GM12878 (cell line): ENCODE results near the gene USP46. TPM values are rescaled to one million over a fixed set of nuclear protein-coding genes. Genes with fewer than 3 reads are reported as not detected.
A peak's percentile ranks its signal among the peaks of the same experiment; 100 is the strongest.

Experiments used
- ATAC-seq: fragments of 200-7000 bp; cut with Tn5 transposase; 3 replicates; pipeline ENCODE4 v1.9.1; 2020; ENCODE audit warnings: mild to moderate bottlenecking, moderate library complexity
- BruUV-seq: library from RNA; stranded (reverse); fragments of 400-500 nt; replicated peaks from 2 replicates; lab custom pipeline; 2021; lab: Mats Ljungman, UMichigan
- CTCF ChIA-PET: fragments of 300-600 bp; sonication (Branson Sonifier 250); formaldehyde crosslinking; extraction: SDS; loops from one replicate; lab custom pipeline; 2021; ENCODE audit warnings: inconsistent platforms; lab: Yijun Ruan, JAX
- POLR2A ChIA-PET: fragments of 350-600 bp; formaldehyde crosslinking; extraction: SDS; loops from one replicate; lab custom pipeline; 2021; ENCODE audit warnings: inconsistent platforms; lab: Charles Lee
- RAD21 ChIA-PET: fragments of 300-600 bp; sonication (Branson Sonifier 250); formaldehyde crosslinking; loops from one replicate; lab custom pipeline; 2023; ENCODE audit warnings: antibody characterized with exemption; ENCODE audit not compliant: unreplicated experiment; lab: Charles Lee
- SMC1A ChIA-PET: fragments of 300-600 bp; sonication (Branson Sonifier 250); formaldehyde crosslinking; loops from one replicate; lab custom pipeline; 2023; ENCODE audit not compliant: unreplicated experiment, uncharacterized antibody; lab: Charles Lee
- DNase-seq: peaks from one replicate; pipeline ENCODE4 v3.0.0-alpha.2; 2011; ENCODE audit warnings: low read depth, low spot score
- FAIRE-seq: peaks from 3 replicates; lab custom pipeline; 2011; peaks lifted over from hg19 to GRCh38; lab: Jason Lieb, UNC
- H2AFZ ChIP-seq: 2 replicates; pipeline ENCODE4 v1.6.0; 2011; ENCODE audit warnings: low read depth, low read length, control low read depth; ENCODE audit not compliant: control insufficient read depth
- H3K27ac ChIP-seq: 2 replicates; pipeline ENCODE4 v1.5.1; 2011; ENCODE audit warnings: control low read depth; ENCODE audit not compliant: control insufficient read depth, insufficient read depth
- H3K27me3 ChIP-seq, 2 experiments: replicated peaks in 1 of 2; 2 replicates each; pipeline versions ENCODE4 v1.6.0 to v1.6.1; 2011; ENCODE audit warnings: low read length in 1 of 2; ENCODE audit not compliant: control insufficient read depth in 2 of 2, insufficient read depth in 2 of 2
- H3K36me3 ChIP-seq, 2 experiments: 2 replicates each; pipeline ENCODE4 v1.5.1; 2011; ENCODE audit warnings: low read length in 1 of 2; ENCODE audit not compliant: control insufficient read depth in 2 of 2, insufficient read depth in 2 of 2
- H3K4me1 ChIP-seq: 2 replicates; pipeline ENCODE4 v1.6.1; 2011; ENCODE audit warnings: mild to moderate bottlenecking, low read length, moderate library complexity, mixed read lengths; ENCODE audit not compliant: control insufficient read depth, insufficient read depth
- H3K4me2 ChIP-seq: 2 replicates; pipeline ENCODE4 v1.6.0; 2011; ENCODE audit warnings: control low read depth; ENCODE audit not compliant: control insufficient read depth, insufficient read depth
- H3K4me3 ChIP-seq: fragments of 200-600 bp; sonication (generic); 2 replicates; pipeline ENCODE4 v1.5.1; 2016
- H3K79me2 ChIP-seq: 2 replicates; pipeline ENCODE4 v1.6.0; 2011; ENCODE audit warnings: low read length; ENCODE audit not compliant: control insufficient read depth, insufficient read depth
- H3K9ac ChIP-seq: 2 replicates; pipeline ENCODE4 v1.8.0; 2011; ENCODE audit warnings: low read length, control low read depth, mixed read lengths; ENCODE audit not compliant: control insufficient read depth, insufficient read depth
- H3K9me3 ChIP-seq: replicated peaks from 3 replicates; pipeline ENCODE4 v1.5.1; 2011; ENCODE audit warnings: mild to moderate bottlenecking, low read length; ENCODE audit not compliant: control insufficient read depth, insufficient read depth
- H4K20me1 ChIP-seq: 2 replicates; pipeline ENCODE4 v1.6.0; 2011; ENCODE audit not compliant: control insufficient read depth, insufficient read depth
- BMI1 ChIP-seq: fragments of 450-650 bp; IDR thresholded peaks from 2 replicates; pipeline ENCODE4 v1.6.1; 2016; ENCODE audit warnings: mild to moderate bottlenecking, moderate library complexity, borderline replicate concordance
- CREM ChIP-seq: IDR thresholded peaks from 2 replicates; pipeline ENCODE4 v1.6.1; 2014; ENCODE audit warnings: antibody characterized with exemption, low read depth
- EED ChIP-seq: sonication (generic); IDR thresholded peaks from 2 replicates; pipeline ENCODE4 v1.6.1; 2016; ENCODE audit warnings: antibody characterized with exemption, low read depth
- EP300 ChIP-seq, 2 experiments: fragments of 150-350 bp in 1 of 2; IDR thresholded peaks; 2 replicates each; pipeline ENCODE4 v1.6.1; 2011 to 2012; ENCODE audit warnings: low read depth in 2 of 2, low read length in 2 of 2, borderline replicate concordance in 1 of 2, improper control_type of control experiment in 1 of 2, inconsistent platforms in 1 of 2; ENCODE audit not compliant: control insufficient read depth in 1 of 2
- HDAC6 ChIP-seq: fragments of 200-600 bp; sonication (generic); IDR thresholded peaks from one replicate; pipeline ENCODE4 v1.8.0; 2017; ENCODE audit warnings: antibody characterized with exemption; ENCODE audit not compliant: unreplicated experiment
- IKZF1 ChIP-seq: fragments of 450-650 bp; conservative IDR thresholded peaks from 2 replicates; pipeline ENCODE4 v1.6.1; 2017; ENCODE audit warnings: antibody characterized with exemption, mild to moderate bottlenecking
- IKZF2 ChIP-seq, 2 experiments: fragments of 450-650 bp; IDR thresholded peaks; 2 replicates each; pipeline ENCODE4 v1.6.1; 2017; ENCODE audit warnings: mild to moderate bottlenecking in 2 of 2, moderate library complexity in 2 of 2
- JUNB ChIP-seq: IDR thresholded peaks from 2 replicates; pipeline ENCODE4 v1.6.1; 2016; ENCODE audit warnings: antibody characterized with exemption, mild to moderate bottlenecking
- MEF2A ChIP-seq: IDR thresholded peaks from 2 replicates; pipeline ENCODE4 v1.6.1; 2011; ENCODE audit warnings: low read depth, mild to moderate bottlenecking, low read length, moderate library complexity; ENCODE audit not compliant: insufficient read depth
- PAX5 ChIP-seq: IDR thresholded peaks from 2 replicates; pipeline ENCODE4 v1.6.1; 2011; ENCODE audit warnings: low read depth, low read length, borderline replicate concordance
- PKNOX1 ChIP-seq: fragments of 450-650 bp; IDR thresholded peaks from 2 replicates; pipeline ENCODE4 v1.6.1; 2016; ENCODE audit warnings: mild to moderate bottlenecking
- POU2F2 ChIP-seq: IDR thresholded peaks from 3 replicates; pipeline ENCODE4 v1.6.1; 2011; ENCODE audit warnings: low read depth, mild to moderate bottlenecking, low read length, borderline replicate concordance
- RUNX3 ChIP-seq: IDR thresholded peaks from 2 replicates; pipeline ENCODE4 v1.6.1; 2012; ENCODE audit warnings: low read length, inconsistent platforms
- SMAD1 ChIP-seq: fragments of 450-650 bp; IDR thresholded peaks from 2 replicates; pipeline ENCODE4 v1.6.1; 2018; ENCODE audit warnings: mild to moderate bottlenecking, low read depth; ENCODE audit not compliant: partially characterized antibody
- SPI1 ChIP-seq: IDR thresholded peaks from 2 replicates; pipeline ENCODE4 v1.6.1; 2011; ENCODE audit warnings: low read depth, mild to moderate bottlenecking, low read length, moderate library complexity, borderline replicate concordance; ENCODE audit not compliant: insufficient read depth
- SRF ChIP-seq, 2 experiments: IDR thresholded peaks; 2 replicates each; pipeline ENCODE4 v1.6.1; 2011; ENCODE audit warnings: low read depth in 2 of 2, low read length in 2 of 2, mild to moderate bottlenecking in 1 of 2, moderate library complexity in 1 of 2
- TCF12 ChIP-seq: IDR thresholded peaks from 2 replicates; pipeline ENCODE4 v1.6.1; 2011; ENCODE audit warnings: low read depth, mild to moderate bottlenecking, low read length
- ZBED1 ChIP-seq: IDR thresholded peaks from 2 replicates; pipeline ENCODE4 v1.6.1; 2016; ENCODE audit warnings: borderline replicate concordance
- WGBS: methylation state at CpG from one replicate; pipeline ENCODE4 v1.1.6; 2016; ENCODE audit warnings: low lambda C conversion rate; ENCODE audit not compliant: insufficient replicate concordance, insufficient coverage; ENCODE audit errors: missing lambda C conversion rate; 5-methylcytosine and 5-hydroxymethylcytosine counted together
- in situ Hi-C: fragments of 300-500 bp; cut with MboI; formaldehyde crosslinking; loops from 9 replicates; pipeline ENCODE4 v1.14.3; 2018; ENCODE audit warnings: mixed read lengths
- intact Hi-C: fragments of 100-400 bp; cut with micrococcal nuclease; formaldehyde crosslinking; loops from one replicate; pipeline ENCODE4 v1.14.2; 2022; ENCODE audit not compliant: unreplicated experiment
- polyA plus RNA-seq, 11 experiments: library from polyadenylated mRNA; depleted of rRNA in 4 of 11; unstranded in 6 of 11; stranded (reverse) in 5 of 11; fragments of >200 nt; fragmentation: Nextera tagmentation in 4 of 11; fragmentation: Illumina TruSeq in 1 of 11; extraction: Ambion mirVana in 4 of 11; extraction: Trizol in 1 of 11; gene quantifications; 1 replicate in 1 of 11; 2 replicates in 10 of 11; pipeline versions ENCODE4 v1.2.1 to v1.2.3, GENCODE V29; 2011 to 2016; ENCODE audit warnings: inconsistent platforms in 2 of 11, missing spikeins in 2 of 11, low read depth in 1 of 11
- total RNA-seq, 4 experiments: library from RNA; depleted of rRNA in 3 of 4; stranded (reverse); fragments of >200 nt in 3 of 4; fragmentation: Illumina TruSeq in 1 of 4; extraction: Trizol in 1 of 4; gene quantifications; 2 replicates each; pipeline versions ENCODE4 v1.2.1 to v1.2.3, GENCODE V29; 2013 to 2021

Gene USP46
- total and polyA plus RNA-seq, 10 of the 15 experiments (the other 5 are each of a cell fraction or from before 2014, with no cell fraction given) = 5.3 to 20.1 (median 12.0) TPM

GRCh38 chr4:52638717-52639116 lies 20.4 kb downstream of the USP46 start:
- H3K79me2 ChIP-seq = peaks cover 50% of the 10 kb centered on the region
- CTCF ChIA-PET = interaction anchor here (0.6 kb wide), 1 partner anchor 50 kb away, joined by 3 read pairs; no protein-coding TSS in a partner anchor
- intact Hi-C loops (no loop called here), in situ Hi-C loops (no loop called here)
- RAD21 ChIA-PET = interaction anchor here (1.2 to 1.5 kb wide), 2 partner anchors 20 to 50 kb away, joined by 3 read pairs; partner anchors contain the start of gene USP46
- H4K20me1 ChIP-seq = no peaks in the 10 kb centered on the region
- TF ChIP-seq PKNOX1 (peak; percentile 73), IKZF2 (IDR thresholded peaks at IDR 0.05) (peak; percentile 27 to 34; a peak in 2 of 4 replicates), SMAD1 (no peak), TCF12 (no peak), EP300 (IDR thresholded peaks at IDR 0.05; ENCODE audit: borderline replicate concordance in 1 of 2, control insufficient read depth in 1 of 2, low read depth in 2 of 2, low read length in 2 of 2) (peak in 1 of 2 experiments; percentile 28; a peak in 1 of 4 replicates), EED (0 out of 2 replicates have a peak, but pooled peaks have one; percentile 31), CREM (0 out of 2 replicates have a peak, but pooled peaks have one; percentile 9), BMI1 (peak; percentile 91), IKZF1 (0 out of 2 replicates have a peak, but pooled peaks have one; percentile 25), RUNX3 (peak; percentile 55), PAX5 (0 out of 2 replicates have a peak, but pooled peaks have one; percentile 46), JUNB (peak; percentile 21; the same call in 1 of the 2 replicates), MEF2A (peak; percentile 60; the same call in 1 of the 2 replicates), POU2F2 (no peak), ZBED1 (no peak), SPI1 (peak; percentile 98), SRF (IDR thresholded peaks at IDR 0.05; ENCODE audit: low read depth in 2 of 2, low read length in 2 of 2) (peak in 1 of 2 experiments; percentile 60; a peak in 1 of 4 replicates), HDAC6 (no peak)
- H2AFZ ChIP-seq = no peak overlapping the region
- no TSS peak for BruUV-seq
- no peak overlapping the region for H3K4me3 ChIP-seq
- peaks cover 38% of the 10 kb centered on the region for H3K4me1 ChIP-seq
- no peak overlapping the region for H3K27ac ChIP-seq
- SMC1A ChIA-PET = interaction anchor here (0.6 to 1.5 kb wide), 3 partner anchors 26 to 1068 kb away, joined by 3 to 4 read pairs (median 3); no protein-coding TSS in a partner anchor
- H3K9ac ChIP-seq = no peak overlapping the region
- ATAC-seq (peak; percentile 57), FAIRE-seq (peak; percentile 13), DNase-seq (no peak)
- H3K4me2 ChIP-seq = no peak overlapping the region
- POLR2A ChIA-PET = no interaction called here
- H3K36me3 ChIP-seq = 0 out of 4 replicates have a peak, but pooled peaks cover 0 to 4% of the 10 kb centered on the region in 2 experiments
- H3K9me3 ChIP-seq = no peaks in the 10 kb centered on the region; the same call in 2 of the 3 replicates
- WGBS = 42% methylated on average over 4 of the region's 4 CpGs
- H3K27me3 ChIP-seq = no peaks in the 10 kb centered on the region
